GM21825 (cell line): ENCODE data around the gene PDIA6.
"Not testable (repeated sequence)": the region's sequence is repeated elsewhere in the genome, so short reads cannot be mapped to it uniquely, and the experiment has no call there.

Experiments
- ATAC-seq: cut with Tn5 transposase; IDR thresholded peaks from one replicate; pipeline ENCODE4 v1.9.1; 2021; ENCODE audit warnings: mild to moderate bottlenecking, moderate library complexity; ENCODE audit not compliant: unreplicated experiment

The PDIA6 gene

GRCh38 chr2:10783421-10783820 lies 29.2 kb downstream of the PDIA6 start:
- ATAC-seq: no peak

- no peak for ATAC-seq
Measured at GRCh38 chr2:10781746-10782145, 30.8 kb downstream of the PDIA6 start.

GRCh38 chr2:10780821-10781220 lies 31.8 kb downstream of the PDIA6 start:
- not testable (repeated sequence) for ATAC-seq

GRCh38 chr2:10780491-10780820 lies 32.1 kb downstream of the PDIA6 start:
- no peak for ATAC-seq

GRCh38 chr2:10779776-10780490 lies 32.7 kb downstream of the PDIA6 start:
- no peak for ATAC-seq

- ATAC-seq: no peak
Measured at GRCh38 chr2:10778724-10779115, 33.9 kb downstream of the PDIA6 start.

GRCh38 chr2:10777842-10778723 lies 34.5 kb downstream of the PDIA6 start:
- no peak for ATAC-seq

GRCh38 chr2:10777111-10777841 lies 35.3 kb downstream of the PDIA6 start:
- no peak for ATAC-seq

- ATAC-seq: no peak
Measured at GRCh38 chr2:10776231-10776977, 36.2 kb downstream of the PDIA6 start.

- no peak for ATAC-seq
Measured at GRCh38 chr2:10775831-10776230, 36.8 kb downstream of the PDIA6 start.

GRCh38 chr2:10775021-10775780 lies 37.4 kb downstream of the PDIA6 start:
- no peak for ATAC-seq

- no peak for ATAC-seq
Measured at GRCh38 chr2:10774394-10774793, 38.2 kb downstream of the PDIA6 start.

- no peak for ATAC-seq
Measured at GRCh38 chr2:10773821-10774341, 38.7 kb downstream of the PDIA6 start.

- ATAC-seq: no peak
Measured at GRCh38 chr2:10772868-10773215, 39.7 kb downstream of the PDIA6 start.

- no peak for ATAC-seq
Measured at GRCh38 chr2:10772201-10772867, 40.3 kb downstream of the PDIA6 start.

- no peak for ATAC-seq
Measured at GRCh38 chr2:10771786-10772185, 40.8 kb downstream of the PDIA6 start.

GRCh38 chr2:10770956-10771750 lies 41.4 kb downstream of the PDIA6 start:
- no peak for ATAC-seq

GRCh38 chr2:10768063-10768507 lies 44.5 kb downstream of the PDIA6 start:
- no peak for ATAC-seq

- ATAC-seq: no peak
Measured at GRCh38 chr2:10765914-10766313, 46.7 kb downstream of the PDIA6 start.
